Measurements from ENCODE around the gene GUCA2B.

GUCA2B gene

DNA sequence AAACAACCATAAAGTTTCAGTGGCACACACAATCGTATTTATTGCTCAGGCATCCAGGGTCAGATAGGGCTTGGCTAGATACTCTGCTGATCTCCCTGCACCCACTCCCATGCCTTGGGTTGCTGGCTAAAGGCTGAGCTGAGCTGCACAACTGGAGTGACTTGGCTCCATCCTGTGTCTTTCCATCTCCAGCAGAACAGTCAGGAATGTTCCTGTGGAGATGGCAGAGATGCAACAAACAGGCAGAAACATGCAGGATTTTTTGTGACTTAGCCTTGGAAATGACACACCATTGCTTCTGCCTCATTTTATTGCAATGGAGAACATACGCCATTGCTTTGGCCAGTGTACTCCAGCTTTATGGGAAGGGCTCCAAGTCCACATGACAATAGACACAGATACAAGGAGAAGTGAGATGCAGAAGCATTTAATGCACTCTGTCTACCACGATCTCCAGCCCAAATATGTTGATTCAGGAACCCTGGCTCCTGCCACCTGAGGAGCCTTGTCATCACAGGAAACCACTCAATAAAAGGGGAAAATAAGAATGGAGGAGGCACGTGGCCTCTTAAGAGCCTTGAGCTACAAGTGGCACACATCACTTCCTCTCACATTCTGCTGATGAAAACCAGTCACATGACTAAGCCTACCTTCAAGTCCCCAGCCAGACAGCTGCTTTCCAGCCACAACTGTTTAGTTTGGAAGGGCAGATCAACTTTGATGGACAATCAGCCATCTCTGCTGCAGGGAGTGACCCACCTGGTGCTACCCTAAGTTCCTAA is 10.1 kb upstream of the GUCA2B start:
- DNase-seq (ENCODE audit: low read depth, low spot score): no peak

DNA sequence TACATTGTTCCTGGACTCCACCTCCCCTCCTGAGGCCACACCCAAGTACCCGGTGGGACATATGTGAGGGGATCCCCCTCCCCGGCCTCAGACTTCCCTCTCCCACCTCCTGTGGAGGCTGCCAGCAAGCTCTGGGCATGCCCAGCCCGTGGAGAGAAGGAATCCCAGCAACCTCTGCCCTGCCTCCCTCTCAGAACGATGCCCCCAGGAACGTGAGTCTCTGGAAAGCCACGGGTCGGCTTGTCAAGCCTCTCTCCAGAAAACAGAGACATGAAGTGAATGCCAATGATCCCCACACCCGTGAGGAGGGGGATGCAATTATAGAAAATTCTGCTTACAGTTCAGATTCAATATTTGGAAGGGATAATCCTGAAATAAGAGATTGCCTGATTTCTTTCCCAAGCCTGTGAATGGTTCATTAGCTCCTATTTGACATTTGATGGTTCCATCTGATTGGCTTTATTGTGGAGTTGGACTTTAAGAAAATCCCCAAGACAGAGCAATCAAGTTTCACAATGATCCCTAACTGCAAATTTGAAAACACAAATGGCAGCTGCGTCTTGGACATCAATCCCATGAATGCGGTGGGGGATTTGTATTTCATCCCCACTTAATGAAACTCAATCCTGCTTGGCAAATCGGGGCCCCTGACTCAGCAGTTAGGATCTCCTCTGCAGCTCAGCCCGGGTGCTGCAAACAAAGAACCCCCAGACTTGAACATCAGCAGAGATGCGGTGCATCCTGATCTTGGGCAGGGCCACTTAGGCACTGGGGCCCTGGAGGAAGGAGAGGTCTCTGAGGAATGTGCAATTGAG is 9.1 kb upstream of the GUCA2B start:
- DNase-seq (ENCODE audit: low read depth, low spot score): no peak

DNA sequence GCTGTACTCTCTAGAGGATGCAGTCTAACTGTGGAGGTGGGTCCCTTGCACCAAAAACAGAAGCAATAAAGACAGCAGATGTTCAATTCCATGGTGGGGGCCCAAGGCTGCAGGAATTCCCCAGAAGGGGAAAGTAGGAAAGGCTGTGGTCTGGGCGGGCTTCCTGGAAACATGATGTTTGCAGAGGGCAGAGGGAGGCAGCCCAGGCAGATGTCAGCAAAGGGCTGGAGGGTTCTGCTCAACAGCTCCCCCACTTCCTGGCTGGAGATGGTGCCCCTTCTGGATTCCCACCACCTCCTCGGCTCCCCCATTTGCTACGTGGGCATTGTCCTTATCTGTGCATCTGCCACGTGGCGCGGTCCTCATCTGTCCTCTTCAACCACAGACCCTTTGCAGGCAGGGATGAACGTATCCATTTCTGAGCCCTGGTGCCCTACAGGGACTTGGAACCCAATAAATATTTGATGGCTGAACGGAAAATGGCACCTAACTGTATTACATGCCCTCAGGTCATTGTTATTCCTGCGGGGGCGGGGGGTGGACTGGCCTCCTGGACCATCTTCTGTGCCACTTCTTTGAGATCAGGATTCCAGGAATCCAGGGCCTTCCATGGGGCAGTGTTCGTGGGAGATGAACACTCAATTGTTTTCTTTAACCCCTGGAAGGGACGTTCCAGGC is 8.4 kb upstream of the GUCA2B start:
- no peak for DNase-seq (ENCODE audit: low read depth, low spot score)

DNA sequence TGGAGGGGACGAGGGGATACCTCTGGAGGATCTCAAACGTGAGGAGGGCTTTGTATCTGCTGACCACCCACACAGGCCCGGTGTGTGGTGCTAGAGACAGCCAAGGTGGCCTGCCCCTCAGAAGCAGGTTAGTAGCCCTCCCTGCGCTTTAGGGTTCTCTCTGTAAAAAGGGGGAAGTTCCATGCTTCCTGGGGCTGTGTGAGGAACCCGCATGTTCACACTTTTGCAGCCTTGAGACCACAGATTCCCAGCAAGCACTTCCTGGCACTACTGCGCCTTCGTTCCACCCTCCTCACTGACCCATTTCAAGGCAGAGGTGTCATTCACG is 7.9 kb upstream of the GUCA2B start:
- no peak for DNase-seq (ENCODE audit: low read depth, low spot score)

DNA sequence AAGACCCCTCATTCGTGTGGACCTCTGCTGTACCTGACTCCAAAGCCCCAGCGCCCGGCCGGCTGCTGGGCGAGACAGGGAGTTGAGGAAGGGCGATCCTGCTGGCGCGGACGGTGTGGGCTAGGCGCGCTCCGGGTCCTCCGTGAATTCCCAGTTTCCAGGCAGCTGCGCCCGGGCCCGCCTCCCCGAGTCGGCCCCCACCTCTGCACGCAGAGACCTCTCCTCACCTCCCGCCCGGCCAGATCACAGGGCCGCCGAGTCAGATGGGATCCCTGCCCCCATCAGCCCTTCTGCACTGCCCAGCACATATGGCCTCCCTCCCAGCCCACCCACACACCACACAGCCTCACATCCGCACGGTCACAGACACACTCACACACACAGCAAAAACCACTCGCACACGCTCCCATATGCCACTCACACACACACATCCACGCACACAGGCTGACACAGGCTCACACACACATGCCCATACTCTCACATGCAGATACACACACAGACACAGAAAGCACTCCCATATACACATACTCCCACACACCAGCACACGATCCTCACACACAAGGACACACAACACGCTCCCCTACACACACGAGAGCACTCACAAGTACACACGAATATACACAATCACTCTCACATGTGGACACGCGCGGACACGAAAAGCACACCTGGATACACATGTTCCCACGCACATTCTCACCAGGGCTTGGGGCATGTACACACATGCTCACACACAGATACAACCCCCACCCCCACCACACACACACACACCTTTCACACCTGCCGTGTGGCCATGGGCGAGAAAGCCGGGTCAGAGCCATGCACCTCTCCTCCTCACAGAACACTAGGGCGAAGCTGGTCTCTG is 7.2 kb upstream of the GUCA2B start:
- no peak for DNase-seq (ENCODE audit: low read depth, low spot score)

DNA sequence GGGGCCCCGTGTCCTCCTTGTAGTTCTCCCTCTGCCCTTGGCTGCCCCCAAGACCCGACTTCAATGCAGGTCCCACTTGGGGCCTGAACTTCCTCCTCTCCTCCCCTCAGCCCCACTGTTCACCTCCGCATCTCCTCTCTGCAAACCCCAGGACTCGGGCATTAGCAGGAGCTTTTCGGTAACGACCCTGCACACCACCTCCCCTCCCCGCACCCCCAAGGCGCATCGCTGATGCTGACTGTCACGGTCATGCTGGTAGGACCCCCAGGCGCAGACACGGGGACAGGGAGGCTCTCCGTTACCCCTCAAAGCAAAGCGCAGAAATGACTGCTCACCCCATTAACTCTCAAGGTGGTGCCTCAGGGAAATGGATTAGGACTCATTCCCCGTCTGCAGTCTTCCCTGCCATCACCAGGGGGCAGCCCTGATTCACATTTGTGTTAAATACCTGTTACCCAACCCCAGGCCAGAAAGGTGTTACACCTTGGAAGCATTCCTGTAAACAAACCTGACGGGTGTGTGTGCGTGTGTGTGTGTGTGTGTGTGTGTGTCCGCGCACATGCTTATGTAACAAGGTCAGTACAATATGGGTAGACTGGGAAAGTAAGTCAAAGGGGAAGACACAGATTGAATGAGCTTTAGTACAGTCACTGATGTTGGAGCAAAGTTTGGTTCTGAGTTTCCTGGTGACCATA is 6.4 kb upstream of the GUCA2B start:
- peak; percentile 56 for DNase-seq (ENCODE audit: low read depth, low spot score)

DNA sequence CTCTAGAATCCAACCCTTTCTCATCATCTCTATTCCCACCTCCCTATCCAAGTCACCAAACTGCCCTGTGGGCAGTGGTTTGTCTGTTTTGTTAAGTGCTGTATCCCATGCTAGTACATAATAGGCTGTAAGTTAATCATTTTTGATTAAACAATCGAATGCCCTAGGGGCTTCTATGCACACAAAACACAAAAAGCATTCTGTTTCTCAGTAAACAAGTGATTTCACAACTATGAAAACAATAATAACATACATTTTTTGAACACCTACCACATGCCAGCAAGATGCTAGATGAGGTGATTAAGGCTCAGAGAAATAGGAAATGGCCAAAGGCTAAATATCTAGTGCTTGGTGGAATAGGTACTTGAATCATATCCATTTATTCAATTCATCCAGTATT is 5.0 kb upstream of the GUCA2B start:
- DNase-seq (ENCODE audit: low read depth, low spot score): no peak

DNA sequence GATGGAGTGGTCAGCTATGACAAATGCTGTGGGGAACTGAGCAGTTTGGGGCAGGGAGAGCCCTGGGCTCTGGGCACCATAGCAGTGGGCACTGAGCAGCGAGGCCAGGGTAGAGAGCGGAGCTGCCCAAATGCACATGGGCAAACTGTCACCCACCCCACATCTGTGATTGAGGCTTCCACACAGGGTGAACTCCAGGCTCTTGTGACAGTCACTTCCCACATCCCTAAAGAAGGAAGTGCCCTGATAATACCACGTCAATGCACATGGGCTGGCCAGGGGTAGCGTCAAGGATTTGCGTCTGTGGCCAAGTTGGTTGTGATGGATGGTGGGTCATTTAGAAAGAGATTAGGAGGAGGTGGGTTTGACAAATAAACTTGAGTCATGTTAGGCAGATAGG is 2.6 kb upstream of the GUCA2B start:
- no peak for DNase-seq (ENCODE audit: low read depth, low spot score)

DNA sequence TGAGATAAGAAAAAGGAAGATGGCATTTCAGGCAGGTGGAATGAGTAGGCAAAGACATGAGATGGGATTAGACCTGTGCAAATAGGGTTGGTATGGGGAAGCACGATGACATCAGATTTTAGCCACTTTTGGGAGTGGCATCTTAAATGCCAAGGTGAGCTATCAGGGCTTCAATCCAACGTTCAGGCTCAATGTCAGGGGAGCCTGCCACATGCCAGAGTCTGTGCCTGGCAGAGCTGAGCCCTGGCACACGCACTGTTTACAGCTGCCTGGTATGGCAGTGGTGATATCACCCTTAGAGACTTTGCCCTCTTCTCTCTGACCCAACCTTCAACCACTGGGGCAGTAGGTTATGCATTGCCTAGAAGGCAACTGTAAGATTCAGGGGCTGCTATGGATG is 1.1 kb upstream of the GUCA2B start:
- DNase-seq (ENCODE audit: low read depth, low spot score): no peak

DNA sequence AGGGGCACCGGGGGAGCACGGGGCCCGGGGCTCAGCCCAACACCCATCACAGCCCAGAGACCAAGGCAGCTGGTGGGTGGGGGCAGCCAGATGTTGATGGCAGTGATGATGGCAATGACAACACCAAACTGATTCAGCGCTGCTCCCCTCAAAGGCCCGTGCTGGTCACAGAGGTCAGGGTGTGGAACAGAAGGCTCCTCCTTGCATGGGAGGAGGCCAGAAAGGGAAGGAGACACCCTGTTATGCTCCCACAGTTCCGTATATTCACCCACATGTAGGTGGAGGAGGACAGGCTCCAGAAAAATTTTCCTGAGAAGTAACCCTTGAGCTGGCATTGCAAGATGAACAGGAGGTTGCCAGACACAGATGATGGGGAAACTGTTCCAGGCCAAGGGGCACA is 414 bp downstream of the GUCA2B start:
- no peak for DNase-seq (ENCODE audit: low read depth, low spot score)

DNA sequence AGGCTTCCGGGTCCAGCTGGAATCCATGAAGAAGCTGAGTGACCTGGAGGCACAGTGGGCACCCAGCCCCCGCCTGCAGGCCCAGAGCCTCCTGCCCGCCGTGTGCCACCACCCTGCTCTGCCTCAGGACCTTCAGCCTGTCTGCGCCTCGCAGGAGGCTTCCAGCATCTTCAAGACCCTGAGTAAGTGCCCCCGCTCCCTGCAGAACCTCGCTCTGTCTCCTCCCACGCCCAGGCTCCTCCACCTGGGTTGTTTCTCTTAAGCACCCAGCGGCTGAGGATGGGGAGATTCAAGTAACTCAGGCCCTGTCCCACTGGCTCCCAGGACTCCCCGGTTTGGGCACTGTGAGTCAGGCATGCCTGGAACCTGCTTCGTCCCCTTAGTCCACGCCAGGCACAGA is 1.5 kb downstream of the GUCA2B start:
- DNase-seq (ENCODE audit: low read depth, low spot score): no peak

DNA sequence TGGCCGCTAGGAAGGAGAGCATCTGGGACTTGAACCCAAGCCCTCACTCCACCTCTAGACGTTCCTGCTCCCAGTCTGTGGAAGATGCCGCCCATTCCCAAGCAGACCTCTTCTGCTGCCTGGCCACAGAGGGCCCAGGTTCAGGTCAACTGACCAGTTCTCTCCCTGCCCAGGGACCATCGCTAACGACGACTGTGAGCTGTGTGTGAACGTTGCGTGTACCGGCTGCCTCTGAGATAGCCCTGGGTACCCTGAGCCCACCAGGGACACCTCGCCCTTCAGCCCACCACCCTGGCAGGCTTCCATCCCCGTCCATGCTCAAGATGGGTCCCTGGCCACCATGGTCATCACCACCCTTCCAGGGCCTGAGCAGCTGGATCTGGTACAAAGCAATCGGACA is 2.2 kb downstream of the GUCA2B start:
- no peak for DNase-seq (ENCODE audit: low read depth, low spot score)

DNA sequence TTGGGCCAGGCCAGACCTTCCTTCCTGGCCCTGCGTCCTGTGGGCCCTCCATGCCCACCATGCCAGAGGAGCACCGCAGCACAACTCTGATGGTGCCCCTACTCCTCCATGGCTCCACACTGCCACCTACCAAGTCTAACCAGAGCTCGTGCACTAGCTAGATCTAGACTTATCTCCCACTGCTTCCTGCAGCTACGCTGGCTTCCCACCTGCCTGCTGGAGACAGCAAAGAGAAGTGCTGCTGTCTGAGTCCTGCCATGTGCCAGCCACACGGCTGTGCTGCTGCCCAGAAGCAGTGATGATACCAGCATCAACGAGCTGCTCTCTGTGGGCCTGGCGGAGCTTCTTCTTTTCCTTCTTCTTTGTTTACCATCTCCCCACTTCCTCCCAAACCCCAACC is 4.5 kb downstream of the GUCA2B start:
- no peak for DNase-seq (ENCODE audit: low read depth, low spot score)

DNA sequence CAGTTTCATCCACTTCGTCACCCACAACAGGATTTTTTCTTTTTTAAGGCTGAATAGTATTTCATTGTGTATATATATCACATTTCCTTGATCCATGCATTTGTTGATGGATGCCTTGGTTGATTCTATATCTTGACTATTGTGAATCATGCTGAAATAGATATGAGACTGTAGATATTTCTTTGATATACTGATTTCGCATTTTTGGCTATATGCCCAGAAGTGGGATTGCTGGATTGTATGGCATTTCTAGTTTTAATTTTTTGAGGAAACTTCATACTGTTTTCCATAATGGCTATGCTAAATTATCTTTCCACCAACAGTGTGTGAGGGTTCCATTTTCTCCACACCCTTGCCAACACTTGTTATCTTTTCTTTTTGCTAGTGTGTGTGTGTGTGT is 5.0 kb downstream of the GUCA2B start:
- DNase-seq (ENCODE audit: low read depth, low spot score): no peak

DNA sequence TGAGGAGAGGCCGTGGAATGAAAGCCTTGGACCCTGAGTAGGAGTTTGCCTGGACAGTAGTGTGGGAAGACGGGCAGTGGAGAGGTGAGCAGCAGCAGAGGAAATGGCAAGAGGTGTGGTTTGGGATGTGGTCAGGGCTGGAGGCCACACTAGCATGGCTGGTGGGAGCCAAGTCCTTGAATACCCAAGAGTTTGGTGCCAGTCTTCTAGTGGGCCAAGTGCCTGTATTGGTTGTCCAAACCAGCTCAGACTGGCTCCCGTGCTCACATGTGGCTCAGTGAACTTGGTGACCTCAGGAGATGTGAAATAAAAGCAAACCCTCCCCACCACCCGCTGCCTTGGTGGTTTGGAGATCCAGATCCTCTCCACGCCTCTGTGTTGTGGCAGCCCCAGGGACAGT is 9.0 kb downstream of the GUCA2B start:
- DNase-seq (ENCODE audit: low read depth, low spot score): no peak

DNA sequence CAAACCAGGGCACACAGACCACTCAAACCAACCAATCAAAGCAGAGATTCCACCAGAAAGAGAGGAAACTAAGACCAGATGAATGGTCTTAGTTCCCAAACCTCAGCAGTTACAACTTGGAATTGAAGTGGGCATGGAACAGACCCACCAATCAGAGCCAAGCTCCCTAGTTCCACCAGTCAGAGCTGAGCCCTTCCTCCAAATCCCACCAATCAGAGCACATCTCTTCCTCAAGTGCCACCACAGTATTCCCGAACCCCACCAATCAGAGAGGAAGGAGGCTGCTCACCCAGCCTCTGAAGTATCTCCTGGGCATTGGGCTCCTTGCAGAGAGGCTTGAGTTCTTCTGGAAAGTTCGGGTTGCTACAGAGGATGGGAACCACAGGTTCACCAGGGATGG is 9.9 kb downstream of the GUCA2B start:
- DNase-seq (ENCODE audit: low read depth, low spot score): no peak

DNA sequence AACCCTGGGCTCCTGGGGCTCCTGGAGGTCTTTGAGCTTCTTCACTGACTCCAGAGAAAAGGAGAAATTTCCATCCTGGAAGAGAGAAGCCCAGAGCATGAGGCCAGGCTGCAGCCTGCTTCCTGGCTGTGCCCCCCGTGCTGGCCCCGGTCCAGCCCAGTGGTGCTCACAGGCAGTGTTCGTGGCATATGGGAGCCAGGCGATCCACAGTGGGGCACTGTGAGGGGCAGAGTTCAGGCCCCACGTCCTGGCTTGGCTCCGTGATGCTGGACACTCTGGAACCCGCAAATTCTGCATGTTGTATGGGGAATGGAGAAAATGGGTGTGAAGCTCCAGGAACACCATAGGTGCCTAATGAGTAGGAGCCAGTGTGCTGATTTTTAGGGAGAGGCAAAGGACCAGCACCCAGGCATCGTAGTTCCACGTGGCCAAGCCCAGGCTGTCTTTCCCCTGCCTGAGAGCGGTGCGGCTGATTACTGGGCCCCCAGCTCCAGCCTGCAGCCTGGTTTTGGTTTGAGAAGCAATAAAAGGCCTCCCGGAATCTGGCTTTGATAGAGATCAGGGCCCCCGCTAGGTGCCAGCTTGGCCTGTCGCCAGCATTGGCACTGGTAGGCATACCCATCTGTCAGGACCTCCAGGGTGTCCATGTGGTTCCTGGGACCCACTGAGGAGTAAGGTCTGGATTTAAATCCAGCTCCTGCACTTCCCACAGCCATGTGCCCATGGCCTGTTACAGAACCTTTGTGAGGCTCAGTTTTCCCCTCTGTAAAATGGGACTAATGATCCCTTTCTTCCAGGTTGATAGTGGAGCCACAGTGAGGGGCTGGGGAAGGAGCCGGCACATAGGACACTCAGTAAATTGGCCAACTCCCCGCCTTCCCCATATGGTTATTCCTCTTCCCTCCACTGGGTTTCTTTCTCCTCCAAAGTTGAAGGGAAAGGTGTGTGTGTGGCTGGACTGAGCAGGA is 10.6 kb downstream of the GUCA2B start:
- no peak for DNase-seq (ENCODE audit: low read depth, low spot score)

DNA sequence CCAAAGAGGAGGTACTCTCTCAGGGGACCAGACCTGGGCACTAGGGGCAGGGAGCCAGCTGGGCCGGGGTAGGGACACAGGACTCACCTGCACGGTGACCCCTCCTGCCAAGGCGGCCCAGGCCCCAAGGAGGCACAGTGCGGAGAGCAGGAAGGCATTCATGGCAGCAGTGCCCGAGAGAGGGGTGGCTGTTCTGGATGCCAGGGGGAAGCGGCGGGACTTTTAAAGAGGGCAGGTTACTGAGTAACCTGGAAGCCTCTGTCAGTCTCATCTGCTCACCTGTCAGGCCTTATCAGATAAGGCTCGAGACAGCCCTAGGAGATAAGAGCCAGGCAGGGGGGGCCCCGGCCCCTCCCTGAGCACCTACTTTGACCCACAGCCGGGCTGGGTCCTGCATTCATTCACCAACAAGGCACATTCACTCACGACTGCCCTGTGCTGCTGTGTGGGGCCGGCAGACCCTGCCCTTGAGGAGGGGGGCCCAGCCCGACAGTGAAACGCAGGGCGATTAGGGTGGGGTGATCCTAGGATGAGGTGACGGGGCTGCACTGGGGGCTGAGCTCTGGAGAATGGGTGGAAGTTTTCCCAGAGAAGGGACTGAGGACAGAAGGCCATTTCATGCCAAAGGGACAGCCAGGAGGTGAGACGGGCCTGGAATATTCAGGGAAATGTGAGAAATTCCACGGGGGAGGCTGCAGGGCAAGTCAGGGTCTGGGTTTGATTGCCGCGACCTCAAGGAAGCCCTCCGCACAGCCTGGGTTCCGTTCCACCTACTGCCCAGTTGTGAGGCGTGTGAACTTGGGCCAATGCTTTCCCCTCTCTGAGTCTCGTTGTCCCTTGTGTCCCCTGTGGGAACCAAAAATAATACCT is 11.6 kb downstream of the GUCA2B start, which contains the start of gene GUCA2A:
Gene GUCA2A, minus strand, starts transcription at position 195 of the 870 bp plus-strand sequence. Its CDS starts 33 bp downstream, at position 162.
- no peak for DNase-seq (ENCODE audit: low read depth, low spot score)
